NB4 (cell line): Measurements from ENCODE around the gene CKAP4.

Experiments used
- DNase-seq: peaks from one replicate; pipeline ENCODE4 v3.0.0; 2010; ENCODE audit warnings: low read depth
- H3K4me3 ChIP-seq: one replicate; pipeline ENCODE4 v1.5.1; 2011; ENCODE audit warnings: mild to moderate bottlenecking, low read depth, low read length, moderate library complexity
- CTCF ChIP-seq: IDR thresholded peaks from one replicate; pipeline ENCODE4 v1.5.1; 2012; ENCODE audit warnings: low read depth, low read length
- MAX ChIP-seq: IDR thresholded peaks from 2 replicates; pipeline ENCODE4 v1.6.1; 2011; ENCODE audit warnings: low read depth, low read length
- MYC ChIP-seq: IDR thresholded peaks from 2 replicates; pipeline ENCODE4 v1.6.1; 2011; ENCODE audit warnings: low read depth, low read length
- POLR2A ChIP-seq: IDR thresholded peaks from 2 replicates; pipeline ENCODE4 v1.6.1; 2011; ENCODE audit warnings: mild to moderate bottlenecking; ENCODE audit not compliant: insufficient read length; ENCODE audit errors: extremely low read depth

CKAP4 gene

GRCh38 chr12:106276032-106276740, 28.4 kb upstream of the CKAP4 start:
- no peak for DNase-seq
- no peak overlapping the region for H3K4me3 ChIP-seq
- no peak for TF ChIP-seq POLR2A
- no peak for TF ChIP-seq CTCF
- TF ChIP-seq MYC = no peak
- no peak for TF ChIP-seq MAX

- H3K4me3 ChIP-seq = no peak overlapping the region
- TF ChIP-seq MAX = no peak
- no peak for TF ChIP-seq MYC
- no peak for TF ChIP-seq POLR2A
- TF ChIP-seq CTCF = no peak
- no peak for DNase-seq
Observed at GRCh38 chr12:106275458-106275857, 27.6 kb upstream of the CKAP4 start.

- no peak for DNase-seq
- no peak overlapping the region for H3K4me3 ChIP-seq
- TF ChIP-seq CTCF (no peak), MYC (no peak), MAX (no peak), POLR2A (no peak)
Observed at GRCh38 chr12:106274575-106275121, 26.8 kb upstream of the CKAP4 start.

GRCh38 chr12:106274012-106274411, 26.2 kb upstream of the CKAP4 start:
- H3K4me3 ChIP-seq = no peak overlapping the region
- DNase-seq = no peak
- no peak for TF ChIP-seq MAX

GRCh38 chr12:106273491-106273890, 25.7 kb upstream of the CKAP4 start:
- H3K4me3 ChIP-seq = no peak overlapping the region
- TF ChIP-seq POLR2A (no peak), MAX (no peak), CTCF (no peak), MYC (no peak)
- DNase-seq = peak; percentile 15

- DNase-seq = no peak
- TF ChIP-seq POLR2A (no peak), MYC (no peak), CTCF (no peak), MAX (no peak)
- H3K4me3 ChIP-seq = no peak overlapping the region
Observed at GRCh38 chr12:106271575-106272505, 24.0 kb upstream of the CKAP4 start.
